ENCODE measurements around the gene GIGYF2. TPM values are rescaled to one million over a fixed set of nuclear protein-coding genes. Genes with fewer than 3 reads are reported as not detected.

Gene GIGYF2
- total and polyA plus RNA-seq, 11 donors: 25.3 to 78.1 (median 56.5) TPM

GRCh38 chr2:232894746-232895145 lies 197.6 kb downstream of the GIGYF2 start:
- Histone ChIP-seq H3K4me3 (no peak overlapping the region), H3K27ac (no peak overlapping the region), H3K27me3 (peaks cover 0 to 16% (median 0%) of the 10 kb centered on the region in 9 donors), H3K4me1 (peaks cover 0 to 6% (median 0%) of the 10 kb centered on the region in 12 donors), H3K36me3 (no peaks in the 10 kb centered on the region), H3K9me3 (no peaks in the 10 kb centered on the region)
- ATAC-seq (no peak), DNase-seq (no peak)
- WGBS, 4 donors: 82 to 88% (median 85%) methylated on average over 19 of the region's 19 CpGs
- intact Hi-C loops (cut with DNase I): no loop called here
- TF ChIP-seq CTCF (IDR thresholded peaks at IDR 0.05): no peak
- no peak for TF ChIP-seq POLR2A (IDR thresholded peaks at IDR 0.05)

GRCh38 chr2:232896111-232896510 lies 199.0 kb downstream of the GIGYF2 start:
- no peaks in the 10 kb centered on the region for H3K9me3 ChIP-seq
- no peak overlapping the region for H3K27ac ChIP-seq
- H3K4me3 ChIP-seq: no peak overlapping the region
- no peak for ATAC-seq
- no peaks in the 10 kb centered on the region for H3K36me3 ChIP-seq
- TF ChIP-seq CTCF (IDR thresholded peaks at IDR 0.05): no peak
- TF ChIP-seq POLR2A (IDR thresholded peaks at IDR 0.05): no peak
- H3K27me3 ChIP-seq: peaks cover 0 to 15% (median 0%) of the 10 kb centered on the region in 9 donors
- no peak for DNase-seq
- peaks cover 0 to 3% (median 0%) of the 10 kb centered on the region in 12 donors for H3K4me1 ChIP-seq
- intact Hi-C loops (cut with DNase I): no loop called here

GRCh38 chr2:232896720-232897597 lies 199.8 kb downstream of the GIGYF2 start:
- no peak for DNase-seq
- H3K4me3 ChIP-seq: no peak overlapping the region
- 89 to 95% (median 91%) methylated on average over 5 to 9 of the region's 9 CpGs for WGBS, 4 donors
- H3K36me3 ChIP-seq: no peaks in the 10 kb centered on the region
- H3K9me3 ChIP-seq: no peaks in the 10 kb centered on the region
- no peak overlapping the region for H3K27ac ChIP-seq
- ATAC-seq: no peak
- intact Hi-C loops (cut with DNase I): no loop called here
- peaks cover 0 to 9% (median 0%) of the 10 kb centered on the region in 12 donors for H3K4me1 ChIP-seq
- TF ChIP-seq POLR2A (IDR thresholded peaks at IDR 0.05) (no peak), CTCF (IDR thresholded peaks at IDR 0.05) (no peak)
- H3K27me3 ChIP-seq: peaks cover 0 to 21% (median 0%) of the 10 kb centered on the region in 9 donors

GRCh38 chr2:232897598-232898408 lies 200.7 kb downstream of the GIGYF2 start:
- Histone ChIP-seq H3K9me3 (no peaks in the 10 kb centered on the region), H3K4me3 (no peak overlapping the region), H3K27ac (no peak overlapping the region), H3K27me3 (peaks cover 0 to 21% (median 0%) of the 10 kb centered on the region in 9 donors), H3K4me1 (peaks cover 0 to 9% (median 0%) of the 10 kb centered on the region in 12 donors), H3K36me3 (no peaks in the 10 kb centered on the region)
- TF ChIP-seq POLR2A (IDR thresholded peaks at IDR 0.05) (no peak), CTCF (IDR thresholded peaks at IDR 0.05) (no peak)
- no peak for ATAC-seq
- DNase-seq: no peak
- intact Hi-C loops (cut with DNase I): no loop called here
- 91 to 93% (median 92%) methylated on average over 24 of the region's 24 CpGs for WGBS, 4 donors

Data from heart left ventricle (tissue), 16 donors.